Panc1 (cell line): ENCODE measurements around the gene NUP93.

Experiments used
- POLR2AphosphoS5 ChIP-seq: IDR thresholded peaks from 2 replicates; pipeline ENCODE4 v1.6.1; 2012; ENCODE audit warnings: mild to moderate bottlenecking, low read depth, low read length, moderate library complexity
- SIN3A ChIP-seq: IDR thresholded peaks from 2 replicates; pipeline ENCODE4 v1.6.1; 2012; ENCODE audit warnings: low read depth, mild to moderate bottlenecking, low read length, moderate library complexity, borderline replicate concordance; ENCODE audit not compliant: insufficient read depth
- TCF7L2 ChIP-seq: IDR thresholded peaks from 2 replicates; pipeline ENCODE4 v1.6.1; 2011; ENCODE audit warnings: mild to moderate bottlenecking, low read depth, low read length, inconsistent platforms
- TF ChIP-seq, protein P1 (sequence below): fragments of 450-650 bp; IDR thresholded peaks from 2 replicates; pipeline ENCODE4 v1.5.1; 2017; ENCODE audit warnings: mild to moderate bottlenecking

DNA sequence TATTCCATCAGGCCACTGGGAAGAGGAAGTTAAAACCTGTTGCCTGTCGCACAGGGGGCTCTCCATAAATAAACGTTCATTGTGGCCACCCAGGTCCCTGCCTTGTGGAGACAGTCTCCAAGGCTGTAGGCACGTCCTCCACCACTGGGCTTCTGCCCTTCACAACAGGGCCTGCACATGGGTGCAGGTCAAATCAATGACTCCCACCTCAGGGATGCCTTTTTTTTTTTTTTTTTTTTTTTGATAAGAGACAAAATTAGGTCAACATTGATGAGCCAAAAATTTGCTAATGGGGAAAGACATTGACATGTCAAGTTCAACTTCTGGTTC lies 122.4 kb downstream of the NUP93 start:
- TF ChIP-seq POLR2AphosphoS5, result no peak
- TF ChIP-seq, protein P1, sequence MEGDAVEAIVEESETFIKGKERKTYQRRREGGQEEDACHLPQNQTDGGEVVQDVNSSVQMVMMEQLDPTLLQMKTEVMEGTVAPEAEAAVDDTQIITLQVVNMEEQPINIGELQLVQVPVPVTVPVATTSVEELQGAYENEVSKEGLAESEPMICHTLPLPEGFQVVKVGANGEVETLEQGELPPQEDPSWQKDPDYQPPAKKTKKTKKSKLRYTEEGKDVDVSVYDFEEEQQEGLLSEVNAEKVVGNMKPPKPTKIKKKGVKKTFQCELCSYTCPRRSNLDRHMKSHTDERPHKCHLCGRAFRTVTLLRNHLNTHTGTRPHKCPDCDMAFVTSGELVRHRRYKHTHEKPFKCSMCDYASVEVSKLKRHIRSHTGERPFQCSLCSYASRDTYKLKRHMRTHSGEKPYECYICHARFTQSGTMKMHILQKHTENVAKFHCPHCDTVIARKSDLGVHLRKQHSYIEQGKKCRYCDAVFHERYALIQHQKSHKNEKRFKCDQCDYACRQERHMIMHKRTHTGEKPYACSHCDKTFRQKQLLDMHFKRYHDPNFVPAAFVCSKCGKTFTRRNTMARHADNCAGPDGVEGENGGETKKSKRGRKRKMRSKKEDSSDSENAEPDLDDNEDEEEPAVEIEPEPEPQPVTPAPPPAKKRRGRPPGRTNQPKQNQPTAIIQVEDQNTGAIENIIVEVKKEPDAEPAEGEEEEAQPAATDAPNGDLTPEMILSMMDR, result no peak
- no peak for TF ChIP-seq SIN3A
- no peak for TF ChIP-seq TCF7L2
